Dermis microvascular lymphatic vessel endothelial cell (primary cell): Measurements from ENCODE around the gene SDK2. TPM values are rescaled to one million over a fixed set of nuclear protein-coding genes. Genes with fewer than 3 reads are reported as not detected.

Source experiments
- DNase-seq, 2 donors: peaks; one replicate each; pipeline versions ENCODE4 v3.0.0 to v3.0.0-alpha.2; 2010; ENCODE audit warnings: low read depth in 2 of 2
- total RNA-seq: library from RNA; depleted of rRNA; stranded (reverse); fragments of >200 nt; gene quantifications from 2 replicates; pipeline ENCODE4 v1.2.1, GENCODE V29; 2014

Gene SDK2
- total RNA-seq, 1 donor from 2014 or later = not detected

DNA sequence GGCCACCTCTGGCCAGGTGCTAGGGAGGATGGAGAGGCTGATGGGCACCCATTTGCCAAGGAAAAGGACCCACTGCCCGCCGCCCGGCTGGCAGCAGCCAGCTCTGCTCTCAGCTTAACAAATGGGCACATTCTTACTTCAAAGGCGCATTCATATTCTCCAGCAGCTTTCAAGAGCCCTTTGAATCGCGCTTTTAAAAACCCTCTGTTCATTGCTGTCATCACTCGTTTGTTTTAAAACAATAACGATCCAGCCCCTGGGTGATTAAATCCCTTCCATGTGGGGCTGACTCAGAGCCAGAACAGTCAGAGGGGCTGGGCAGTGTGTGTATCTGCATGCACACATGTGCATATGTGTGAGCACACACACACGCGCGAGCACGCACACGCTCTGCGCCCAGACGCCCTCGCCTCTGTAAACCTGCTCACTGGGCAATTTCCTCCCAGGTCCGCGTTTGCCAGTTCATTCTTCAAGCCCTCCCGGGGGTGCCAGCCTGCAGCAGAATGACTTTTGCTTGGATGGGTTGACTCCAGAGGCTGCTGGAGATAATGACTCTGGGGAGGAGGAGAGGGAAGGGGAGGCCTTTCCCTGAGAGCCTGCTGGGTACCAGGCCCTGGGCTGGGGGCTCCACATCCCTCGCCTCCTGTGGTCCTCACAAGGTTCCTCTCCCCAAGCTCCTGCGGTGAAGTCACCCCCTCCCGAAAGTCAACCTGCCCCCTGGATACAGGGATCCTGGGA, 133.1 kb downstream of the SDK2 start:
- no peak for DNase-seq

DNA sequence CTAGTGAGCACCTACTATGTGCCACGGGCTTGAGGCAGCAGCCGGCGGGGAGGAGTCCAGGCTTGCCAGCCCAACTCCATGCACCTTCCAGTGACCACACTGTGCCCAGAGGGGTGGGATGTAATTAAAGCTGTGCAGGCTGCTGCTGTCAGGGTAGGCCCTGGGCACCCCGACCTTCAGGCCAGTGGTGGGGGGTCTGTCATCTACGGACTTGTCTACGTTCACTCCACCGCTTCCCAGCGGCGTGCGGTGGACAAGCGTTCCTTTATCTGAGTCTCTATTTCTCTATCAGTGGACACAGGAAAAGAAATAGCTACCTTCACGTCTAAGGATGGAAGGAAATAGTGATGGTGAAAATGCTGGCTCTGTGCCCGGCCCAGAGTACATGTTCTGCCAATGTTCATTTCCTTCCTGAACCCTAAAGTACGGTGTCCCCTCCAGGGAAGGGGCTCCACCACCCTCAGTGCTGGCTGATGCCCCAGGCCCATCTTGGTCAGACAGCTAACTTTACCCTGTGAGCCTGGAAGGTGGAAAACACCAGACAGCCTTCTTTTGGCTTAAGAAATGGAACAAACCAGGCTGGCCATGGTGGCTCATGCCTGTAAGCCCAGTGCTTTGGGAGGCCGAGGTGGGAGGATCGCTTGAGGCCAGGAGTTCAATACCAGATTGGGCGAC, 135.2 kb downstream of the SDK2 start:
- DNase-seq = no peak

DNA sequence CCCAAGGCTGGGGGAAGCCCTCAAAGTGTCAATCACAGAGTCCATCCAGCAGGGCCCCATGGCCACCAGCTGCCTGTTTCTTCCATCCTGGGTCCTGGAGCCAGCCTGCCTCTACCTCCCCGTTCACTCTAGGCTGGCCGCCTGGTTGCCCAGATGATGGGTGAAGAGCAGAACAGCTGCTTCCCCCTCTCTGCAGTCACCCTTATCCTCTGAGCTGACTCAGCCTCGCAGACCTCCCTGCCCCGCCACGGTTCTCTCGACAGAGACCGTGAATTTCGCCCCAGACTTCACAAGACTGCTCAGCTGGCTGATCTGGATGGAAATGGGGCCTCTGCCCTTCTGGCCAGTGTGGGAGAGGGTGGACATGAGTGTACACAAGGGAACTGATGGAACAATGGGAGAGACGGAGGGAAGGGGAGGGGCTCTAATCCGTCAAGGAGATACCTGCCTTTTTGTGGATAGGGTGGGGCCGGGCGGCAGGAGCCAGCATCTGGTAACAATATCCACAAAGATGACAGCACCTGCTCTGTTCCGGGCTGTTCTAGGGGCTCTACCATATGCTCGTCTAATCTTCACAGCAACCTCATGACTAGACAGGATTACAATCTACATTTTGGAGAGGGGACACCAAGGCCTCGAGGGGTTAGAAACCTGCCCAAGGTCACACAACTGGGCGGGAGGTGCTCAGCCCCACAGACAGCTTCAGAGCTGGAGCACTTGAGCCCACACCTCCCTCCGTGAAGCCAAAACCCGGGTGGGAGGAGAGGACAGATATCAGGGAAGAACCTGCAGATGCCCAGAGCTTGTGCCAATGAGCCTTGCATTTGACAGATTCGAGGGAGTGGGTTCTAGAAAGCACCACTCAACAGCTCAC, 136.0 kb downstream of the SDK2 start:
- no peak for DNase-seq

DNA sequence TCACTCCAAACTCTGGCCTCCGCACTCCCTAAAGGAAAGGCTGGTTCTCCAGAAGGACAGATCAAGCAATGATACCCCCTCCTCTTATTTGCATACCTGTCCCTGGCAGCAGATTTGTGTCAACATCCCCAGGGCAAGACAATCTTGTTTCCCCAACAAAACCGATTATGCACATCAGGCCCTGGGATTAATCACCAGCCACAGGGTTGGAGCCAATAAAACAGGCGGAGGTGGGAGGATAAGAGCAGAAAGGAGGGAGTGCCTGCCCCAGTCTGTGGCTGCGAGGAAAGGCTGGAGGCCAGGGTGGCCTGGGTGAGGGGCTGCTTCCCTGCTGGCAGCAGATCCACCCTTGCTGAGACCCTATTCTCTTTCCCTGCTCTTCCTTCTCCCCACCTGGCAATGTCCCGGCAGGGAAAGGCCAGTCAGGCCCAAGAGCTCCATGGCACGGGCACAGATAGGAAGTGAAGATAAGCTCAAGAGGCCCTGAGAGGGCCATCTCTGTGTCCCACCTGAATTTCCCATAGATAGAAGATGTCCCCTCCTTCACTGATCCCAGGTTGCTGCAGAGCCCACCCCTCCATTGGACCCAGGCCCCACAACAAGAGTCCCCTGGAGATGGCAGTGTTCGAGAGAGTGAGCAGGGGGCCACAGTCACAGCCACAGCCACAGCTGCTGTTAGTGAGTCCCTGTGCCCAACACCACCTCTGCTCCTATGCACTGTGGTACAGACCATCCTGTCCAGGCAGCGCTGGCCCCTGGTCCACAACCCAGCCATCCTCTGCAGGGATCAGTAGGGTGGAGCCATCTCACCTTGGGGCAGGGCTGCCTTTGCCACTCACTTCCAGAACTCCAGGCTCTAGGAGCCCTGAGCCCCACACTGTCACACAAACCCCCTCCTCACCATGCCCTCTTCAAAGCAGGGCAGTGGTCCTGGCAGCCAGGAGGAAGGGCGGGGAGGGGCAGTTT, 137.5 kb downstream of the SDK2 start:
- DNase-seq = no peak

DNA sequence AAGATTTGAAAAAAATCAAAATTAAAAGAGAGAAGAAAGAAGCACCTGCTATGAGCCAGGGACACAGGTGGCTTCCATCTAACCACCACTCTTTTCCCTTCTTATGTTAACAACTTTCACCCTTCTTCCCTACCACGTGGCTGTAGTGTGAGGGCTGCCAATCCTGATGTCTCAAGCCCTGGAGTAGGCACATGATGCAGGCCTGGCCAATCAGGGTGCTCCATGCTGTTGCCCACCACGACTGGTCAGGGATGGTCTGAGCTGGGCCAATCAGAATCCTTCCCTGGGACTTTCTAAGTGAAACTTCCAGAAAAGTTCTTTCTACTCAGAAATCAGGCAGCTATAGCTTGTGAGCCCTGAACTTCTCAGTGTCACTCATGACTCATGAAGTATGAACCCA, 140.7 kb downstream of the SDK2 start:
- no peak for DNase-seq

GRCh38 chr17:73500414-73500999, 143.7 kb downstream of the SDK2 start:
- DNase-seq = no peak

DNA sequence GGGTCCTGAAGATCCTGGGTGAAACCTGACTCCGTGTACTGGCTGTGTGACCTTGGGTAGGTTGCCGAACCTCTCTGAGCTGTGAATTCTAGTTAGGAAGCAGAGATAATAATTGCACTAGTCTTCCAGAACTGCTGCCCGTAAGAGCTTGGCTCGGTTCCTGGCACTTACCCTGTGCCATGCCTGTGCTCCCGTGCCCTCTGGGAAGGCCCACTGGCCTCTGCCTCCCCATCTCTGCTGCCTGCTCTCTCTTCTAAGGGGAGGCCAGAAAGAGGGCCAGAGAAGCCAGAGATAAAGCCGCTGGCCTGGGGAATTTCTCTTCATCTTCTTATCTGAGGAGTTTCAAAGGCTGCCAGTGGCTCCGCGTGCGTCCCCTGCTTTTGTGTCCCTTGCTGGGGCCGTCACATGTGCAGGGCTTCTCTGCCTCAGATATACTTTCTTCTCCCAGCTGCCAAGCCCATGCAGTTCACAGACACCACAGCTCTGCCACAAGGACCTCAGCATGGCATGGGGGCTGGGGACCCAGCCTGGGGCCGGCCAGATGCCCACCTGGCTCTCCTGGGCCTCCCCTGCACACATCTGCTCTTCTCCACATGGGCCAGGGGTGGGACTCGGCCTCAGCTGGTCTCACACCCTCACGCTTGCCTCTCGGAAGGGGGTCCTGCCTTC, 145.2 kb downstream of the SDK2 start:
- DNase-seq = no peak

DNA sequence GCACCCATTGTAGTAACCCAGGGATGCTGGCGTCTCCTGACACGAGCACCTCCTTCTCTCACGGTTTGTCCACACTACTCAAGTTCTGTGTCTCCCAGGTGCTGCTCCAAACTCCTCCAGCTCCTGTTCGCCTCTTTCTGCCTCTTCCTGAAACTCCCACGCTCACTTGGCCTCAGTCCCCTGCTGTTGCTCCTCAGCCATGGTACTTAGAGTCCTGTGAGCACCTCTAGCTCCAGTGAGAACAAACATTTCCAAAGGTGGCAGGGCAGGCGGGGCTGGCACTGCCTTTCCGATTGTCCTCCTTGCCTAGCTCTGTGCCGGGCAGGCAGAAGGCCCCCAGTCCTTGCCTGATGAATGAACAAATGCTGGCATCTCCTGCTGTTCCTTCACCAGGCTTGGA, 146.1 kb downstream of the SDK2 start:
- DNase-seq = no peak

GRCh38 chr17:73497721-73498120, 146.5 kb downstream of the SDK2 start:
- DNase-seq = no peak

DNA sequence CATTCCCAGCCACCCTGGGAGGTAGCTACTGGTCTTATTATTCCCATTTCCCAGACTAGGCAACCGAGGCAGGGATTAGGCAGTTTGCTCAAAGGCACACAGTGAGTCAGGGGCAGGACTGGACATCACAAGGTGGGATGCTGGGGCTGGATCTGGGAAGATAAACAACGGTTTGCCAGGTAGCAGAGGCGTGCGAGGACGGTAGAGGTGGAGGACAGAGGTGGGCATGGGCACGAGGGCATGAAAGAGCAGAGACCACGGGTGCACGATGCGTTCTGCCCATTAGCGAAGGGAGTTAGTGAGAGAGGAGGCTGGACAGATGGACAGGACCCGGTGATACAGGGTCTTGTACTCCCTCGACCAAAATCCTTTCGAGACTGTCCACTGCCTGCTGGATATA, 148.0 kb downstream of the SDK2 start:
- no peak for DNase-seq

DNA sequence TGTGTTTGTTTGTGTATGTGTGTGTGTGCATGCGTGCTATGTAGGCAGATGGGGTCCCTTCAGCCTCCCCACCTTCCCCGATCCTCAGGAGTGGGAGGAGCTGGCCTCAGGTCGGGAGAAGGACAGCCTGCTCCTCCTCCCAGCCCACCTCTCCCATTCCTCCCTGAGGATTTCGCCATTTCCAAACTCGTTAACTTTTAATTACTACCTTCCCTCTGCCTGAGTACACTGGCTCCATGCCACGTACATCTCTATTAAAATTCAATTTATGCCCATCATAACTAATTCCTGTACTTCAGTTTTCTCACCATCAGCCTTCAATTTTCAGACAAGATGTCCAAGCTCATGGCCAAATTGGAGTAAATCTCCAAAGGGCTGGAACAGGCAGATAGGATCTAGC, 148.6 kb downstream of the SDK2 start:
- DNase-seq = no peak

DNA sequence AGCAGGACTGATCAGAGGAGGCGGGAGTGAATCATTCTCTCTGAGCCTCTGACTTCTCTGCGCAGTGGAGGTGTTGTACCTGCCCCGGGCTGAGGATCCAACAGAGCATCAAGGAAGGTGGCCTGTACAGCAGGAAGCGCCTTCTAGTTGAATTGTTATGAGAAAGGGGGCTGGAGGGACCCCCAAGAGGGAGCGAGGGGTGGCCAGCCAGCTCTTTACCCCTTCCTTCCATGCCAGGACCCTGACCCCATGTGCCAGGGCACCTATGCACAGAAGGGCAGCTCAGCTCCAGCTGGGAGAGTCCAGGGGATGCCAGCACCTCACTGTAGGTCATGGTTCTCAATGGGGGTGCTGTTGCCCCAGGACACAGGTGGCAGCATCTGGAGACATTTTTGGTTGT, 149.3 kb downstream of the SDK2 start:
- DNase-seq = no peak

DNA sequence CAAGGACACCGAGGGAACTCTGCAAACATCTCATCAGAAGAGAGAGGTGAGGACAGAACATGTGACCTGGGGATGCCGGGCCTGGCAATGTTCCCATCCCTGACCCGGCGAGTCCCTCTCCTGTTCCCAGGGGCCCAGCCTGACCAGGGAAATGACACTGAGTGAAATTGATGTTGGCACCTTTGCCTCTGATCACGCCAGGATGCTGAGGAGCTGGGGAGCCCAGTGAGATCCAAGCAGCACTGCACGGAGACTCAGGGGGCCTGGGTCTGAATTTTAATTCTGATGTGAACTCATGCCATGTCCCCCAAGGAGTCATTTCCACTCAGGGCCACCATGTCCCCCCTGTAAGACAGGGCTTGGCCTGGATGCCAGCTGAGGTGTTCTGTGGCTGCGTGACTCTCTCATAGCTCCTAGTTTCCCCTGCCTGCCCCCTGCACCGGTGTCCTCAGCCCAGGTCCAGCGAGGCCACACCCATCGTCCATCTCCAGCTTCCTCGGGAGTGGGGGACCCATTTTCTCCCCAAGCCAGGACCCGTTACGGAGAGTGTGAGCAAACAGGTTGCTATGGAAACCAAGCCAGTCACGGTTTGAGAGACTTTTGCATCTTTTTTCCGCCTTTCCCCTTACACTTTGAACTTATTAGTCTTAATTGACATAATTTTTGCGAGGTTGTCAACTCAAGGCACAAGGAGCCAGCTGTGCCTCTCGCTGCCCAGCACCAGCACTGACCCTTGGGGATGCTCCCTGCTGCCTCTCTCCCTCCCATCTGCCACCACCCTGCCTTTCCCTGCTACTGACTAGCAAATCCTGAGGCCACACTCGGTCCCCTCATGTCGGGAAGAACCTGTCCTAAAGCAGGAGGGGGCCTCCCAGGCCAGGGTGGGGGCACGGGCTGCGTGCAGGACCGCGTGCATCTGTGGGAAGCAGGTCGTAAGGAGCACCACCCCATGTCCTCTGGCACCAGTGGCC, 150.0 kb downstream of the SDK2 start:
- no peak for DNase-seq

DNA sequence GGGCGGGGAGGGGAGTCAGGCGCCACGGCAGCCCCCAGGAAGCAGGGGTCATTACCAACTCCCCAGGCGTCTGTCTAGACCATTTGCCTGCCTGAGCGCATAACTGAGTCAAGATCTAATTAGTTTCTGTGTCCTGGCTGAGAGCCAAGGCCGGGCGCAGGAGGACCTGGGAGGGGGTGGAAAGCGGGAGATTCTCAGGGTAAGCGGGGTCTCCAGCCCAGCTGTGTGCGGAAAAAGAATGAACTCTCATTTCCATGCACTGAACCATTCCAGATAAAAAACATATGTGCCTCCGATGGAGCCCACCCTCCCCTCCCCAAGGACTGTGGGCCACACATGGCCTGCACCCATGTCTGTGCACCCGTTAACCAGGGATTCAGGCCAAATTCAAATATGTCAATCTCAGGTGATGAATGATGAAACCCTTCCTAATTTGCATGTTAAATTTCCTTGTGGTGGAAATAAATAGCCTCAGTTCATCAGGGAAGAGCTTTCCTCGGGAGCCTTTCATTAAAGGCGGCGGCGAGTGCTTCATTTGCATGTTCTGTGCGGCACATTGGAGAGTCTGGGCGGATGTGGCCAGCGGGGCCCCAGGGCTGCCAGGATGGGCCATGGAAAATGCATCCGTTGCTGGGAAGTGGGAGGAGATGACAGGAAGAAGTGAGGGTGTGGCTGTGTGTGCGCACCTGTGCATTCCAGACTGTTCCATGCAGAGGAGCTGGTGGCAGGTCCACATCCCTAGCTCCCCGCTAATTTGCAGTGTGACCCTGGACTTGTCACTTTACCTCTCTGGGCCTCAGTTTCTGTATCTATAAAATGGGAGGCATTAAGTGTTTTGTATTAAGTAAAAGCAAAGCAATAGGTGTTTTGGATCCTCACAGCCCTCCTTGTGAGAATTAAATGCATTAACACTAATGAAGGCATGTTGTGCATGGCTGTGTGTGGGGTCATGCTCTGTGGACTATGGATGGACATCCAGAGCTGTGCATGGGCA, 151.1 kb downstream of the SDK2 start:
- DNase-seq = no peak

DNA sequence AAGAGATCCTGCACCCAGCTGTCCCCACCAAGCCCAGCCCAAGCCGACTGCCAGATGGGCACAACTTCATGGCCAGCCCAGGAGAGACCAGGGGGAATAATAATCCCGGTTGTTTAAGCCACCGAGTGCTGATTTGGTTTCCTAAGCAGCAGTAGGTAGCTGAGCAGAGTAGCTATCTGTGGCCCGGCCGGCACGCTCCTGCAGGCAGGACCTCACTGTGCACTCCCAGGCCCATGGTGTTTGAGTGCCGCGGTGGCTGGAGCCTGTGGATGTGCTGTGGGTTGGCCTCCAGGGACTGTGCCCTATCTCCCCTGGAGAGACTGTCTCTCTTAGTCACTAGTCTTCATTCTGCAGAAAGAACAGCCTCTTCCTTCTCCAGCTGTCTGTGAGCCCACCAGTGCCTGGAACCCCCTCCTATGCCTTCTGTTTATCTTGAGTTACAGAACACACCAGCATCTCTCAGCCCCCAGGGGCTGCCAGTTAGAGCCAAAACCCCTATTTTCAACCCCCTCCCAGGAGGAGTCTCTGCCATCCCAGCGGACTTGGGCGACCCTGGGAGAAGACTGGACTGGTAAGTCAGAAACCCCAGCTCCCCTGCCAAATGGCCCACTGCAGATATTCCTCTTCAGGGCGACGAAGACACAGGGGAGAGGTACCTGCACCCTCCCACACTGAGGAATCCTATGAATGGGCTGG, 152.0 kb downstream of the SDK2 start:
- DNase-seq = no peak

DNA sequence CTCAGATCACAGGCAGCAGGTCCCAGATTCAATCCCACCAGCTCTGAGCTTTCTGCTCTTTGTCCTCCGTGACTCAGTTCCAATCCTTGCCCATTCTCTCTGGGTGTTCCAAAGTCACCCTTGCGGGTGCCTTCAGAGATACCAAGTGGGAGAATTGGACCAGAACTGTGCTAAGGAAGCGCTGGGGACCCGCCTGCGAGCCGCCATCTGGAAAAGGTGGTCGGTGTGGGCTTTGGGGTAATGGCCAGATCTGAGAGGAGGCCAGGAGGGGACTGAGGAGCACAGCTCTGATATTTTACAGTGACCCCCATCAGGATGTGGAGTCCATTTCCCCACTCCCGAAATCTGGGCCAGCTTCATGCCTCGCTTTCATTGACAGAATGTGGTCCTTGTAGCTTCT, 152.6 kb downstream of the SDK2 start:
- DNase-seq = no peak

- DNase-seq = no peak
Measured at GRCh38 chr17:73490851-73491250, 153.4 kb downstream of the SDK2 start.
